Islet precursor cell (in vitro differentiated cells): ENCODE data around the gene CTF1.
A peak's percentile ranks its signal among the peaks of the same experiment; 100 is the strongest.
"Not testable (repeated sequence)": the region's sequence is repeated elsewhere in the genome, so short reads cannot be mapped to it uniquely, and the experiment has no call there.

Source experiments
- DNase-seq: peaks from one replicate; pipeline ENCODE4 v3.0.0-alpha.2; 2018

Gene CTF1

GRCh38 chr16:30934827-30935557, 38.6 kb downstream of the CTF1 start:
- peak; percentile 85 for DNase-seq

GRCh38 chr16:30937692-30938091, 41.3 kb downstream of the CTF1 start:
- DNase-seq = no peak

GRCh38 chr16:30939571-30939970, 43.2 kb downstream of the CTF1 start:
- DNase-seq = not testable (repeated sequence)

- DNase-seq = peak; percentile 86
Measured at GRCh38 chr16:30941600-30942425, 45.4 kb downstream of the CTF1 start.

GRCh38 chr16:30942426-30942806, 46.0 kb downstream of the CTF1 start:
- DNase-seq = no peak

GRCh38 chr16:30944352-30944751, 47.9 kb downstream of the CTF1 start:
- DNase-seq = no peak

- DNase-seq = no peak
Measured at GRCh38 chr16:30946671-30947540, 50.5 kb downstream of the CTF1 start.

- no peak for DNase-seq
Measured at GRCh38 chr16:30947541-30947858, 51.1 kb downstream of the CTF1 start.

GRCh38 chr16:30947859-30948666, 51.6 kb downstream of the CTF1 start:
- peak; percentile 99 for DNase-seq

- DNase-seq = peak; percentile 81
Measured at GRCh38 chr16:30948667-30949649, 52.5 kb downstream of the CTF1 start, which contains the start of gene ORAI3. TSS of gene ORAI3 (plus strand) at chr16:30949068. CDS start at chr16:30949290, 222 bp downstream.

- DNase-seq = peak; percentile 99
Measured at GRCh38 chr16:30949650-30950515, 53.5 kb downstream of the CTF1 start.

GRCh38 chr16:30950516-30951065, 54.2 kb downstream of the CTF1 start:
- DNase-seq = no peak

- no peak for DNase-seq
Measured at GRCh38 chr16:30951193-30951592, 54.8 kb downstream of the CTF1 start.

- no peak for DNase-seq
Measured at GRCh38 chr16:30951750-30952149, 55.3 kb downstream of the CTF1 start.

- no peak for DNase-seq
Measured at GRCh38 chr16:30953111-30953510, 56.7 kb downstream of the CTF1 start.
